ENCODE measurements around the gene PDRG1.
"Not testable (repeated sequence)": the region's sequence is repeated elsewhere in the genome, so short reads cannot be mapped to it uniquely, and the experiment has no call there.

The PDRG1 gene

DNA sequence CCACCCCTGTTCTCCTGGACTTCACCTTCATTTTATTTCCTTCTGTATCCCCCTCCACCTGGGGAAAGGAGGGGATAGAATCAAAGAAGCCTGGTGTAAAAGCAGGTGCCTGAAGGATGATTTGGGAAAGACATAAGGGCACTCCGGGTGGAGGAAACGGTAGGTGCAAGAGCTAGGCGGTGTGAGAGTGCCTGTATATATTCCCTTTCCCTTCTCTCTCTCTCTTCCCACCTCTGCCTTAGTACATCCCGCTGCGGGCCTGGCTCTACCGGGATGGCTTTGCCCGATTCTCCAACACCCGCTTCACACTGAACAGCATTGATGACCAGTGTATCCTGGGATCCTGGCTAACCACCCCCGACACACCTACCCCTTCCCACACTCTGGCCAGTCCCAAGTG, 26.2 kb downstream of the PDRG1 start:
- no peak for DNase-seq

DNA sequence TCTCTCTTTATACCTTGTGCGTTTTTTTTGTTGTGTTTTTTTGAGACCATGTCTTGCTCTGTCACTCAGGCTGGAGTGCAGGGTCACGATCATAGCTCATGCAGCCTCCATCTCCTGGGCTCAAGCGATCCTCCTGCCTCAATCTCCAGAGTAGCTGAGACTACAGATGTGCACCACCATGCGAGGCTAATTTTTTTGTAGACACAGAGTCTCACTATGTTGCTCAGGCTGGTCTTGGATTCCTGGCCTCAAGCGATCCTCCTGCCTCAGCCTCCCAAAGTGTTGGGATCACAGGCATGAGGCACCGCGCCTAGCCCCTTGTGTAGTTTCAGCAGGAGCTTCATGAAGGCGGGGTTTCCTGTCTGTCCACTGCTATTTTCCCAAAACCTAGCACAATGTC, 27.3 kb downstream of the PDRG1 start:
- DNase-seq, result no peak

DNA sequence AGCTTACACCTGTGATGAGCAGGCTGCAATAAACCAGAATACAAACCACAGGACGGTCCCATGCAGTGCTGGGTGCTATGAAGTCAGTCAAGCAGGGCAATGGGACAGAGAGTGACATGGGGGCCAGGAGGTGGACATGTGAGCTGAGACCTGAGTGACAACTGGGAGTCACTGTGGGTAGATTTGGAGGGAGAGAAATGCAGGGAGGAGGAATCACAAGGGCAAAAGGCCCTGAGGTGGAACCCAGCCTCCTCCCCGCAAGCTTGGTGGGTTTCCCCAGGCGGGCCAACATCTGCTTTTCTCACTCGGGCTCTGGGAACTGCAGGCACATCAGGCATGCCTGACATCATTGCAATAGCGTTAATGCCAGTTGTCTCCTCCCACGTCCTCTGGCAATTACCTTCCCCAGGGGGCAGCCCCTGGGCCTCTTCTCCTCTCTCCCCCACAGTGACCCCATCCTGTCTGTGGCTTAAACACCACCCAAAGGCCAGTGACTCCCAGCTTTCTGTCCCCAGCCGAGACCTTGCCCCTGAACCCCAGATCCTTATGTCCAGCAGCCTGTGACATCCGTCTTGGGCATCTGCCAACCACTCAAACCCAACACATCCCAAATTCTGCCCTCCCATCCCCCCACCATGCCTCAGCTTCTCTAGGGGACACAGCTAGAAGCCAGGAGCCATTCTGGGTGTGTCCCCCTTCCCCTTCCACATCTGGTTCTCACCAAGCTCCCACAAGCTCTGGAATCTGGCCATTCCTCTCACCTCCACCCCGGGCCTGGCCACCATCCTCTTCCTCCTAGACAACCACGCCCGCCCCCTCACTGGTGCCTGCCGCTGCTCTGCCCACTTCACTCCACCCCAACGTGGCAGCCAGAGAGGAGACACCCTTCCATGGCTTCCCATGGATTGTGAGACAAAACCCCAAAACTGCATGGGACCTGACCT, 28.2 kb downstream of the PDRG1 start:
- DNase-seq, result no peak

DNA sequence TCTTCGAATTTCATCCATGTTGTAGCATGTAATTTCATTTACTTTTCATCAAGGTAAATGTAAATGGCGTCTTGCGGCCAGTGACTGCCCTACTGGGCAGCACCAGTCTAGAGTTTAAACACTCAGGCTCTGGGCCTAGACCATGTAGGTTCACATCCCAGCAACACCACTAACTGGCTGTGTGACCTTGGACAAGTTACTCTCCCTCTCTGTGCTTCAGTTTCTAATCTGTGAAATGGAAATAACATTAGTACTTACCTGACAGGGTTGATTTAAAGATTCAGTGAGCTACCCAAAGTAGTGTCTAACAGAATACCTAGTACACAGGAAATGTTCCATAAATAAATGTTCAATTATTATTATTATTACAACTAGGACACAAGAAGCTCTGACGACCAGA, 29.3 kb downstream of the PDRG1 start:
- no peak for DNase-seq

DNA sequence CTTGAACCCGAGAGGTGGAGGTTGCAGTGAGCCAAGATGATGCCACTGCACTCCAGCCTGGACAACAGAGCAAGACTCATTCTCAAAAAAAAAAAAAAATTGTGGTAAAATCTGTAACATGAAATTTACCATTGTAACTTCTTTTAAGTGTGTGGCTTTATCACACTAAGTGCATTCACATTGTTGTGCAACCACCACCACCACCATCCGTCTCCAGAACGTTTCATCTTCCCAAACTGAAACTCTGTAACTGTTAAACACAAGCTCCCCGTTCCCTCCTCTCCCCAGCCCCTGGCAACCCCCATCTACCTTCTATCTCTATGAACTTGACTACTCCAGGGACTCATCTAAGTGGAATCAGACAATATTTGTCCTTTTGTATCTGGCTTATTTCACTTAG, 29.7 kb downstream of the PDRG1 start:
- DNase-seq, result no peak

DNA sequence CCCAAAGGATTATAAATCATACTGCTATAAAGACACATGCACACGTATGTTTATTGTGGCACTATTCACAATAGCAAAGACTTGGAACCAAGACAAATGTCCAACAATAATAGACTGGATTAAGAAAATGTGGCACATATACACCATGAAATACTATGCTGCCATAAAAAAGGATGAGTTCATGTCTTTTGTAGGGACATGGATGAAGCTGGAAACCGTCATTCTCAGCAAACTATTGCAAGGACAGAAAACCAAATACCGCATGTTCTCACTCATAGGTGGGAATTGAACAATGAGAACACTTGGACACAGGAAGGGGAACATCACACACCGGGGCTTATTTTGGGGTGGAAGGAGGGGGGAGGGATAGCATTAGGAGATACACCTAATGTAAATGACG, 30.4 kb downstream of the PDRG1 start:
- DNase-seq, result not testable (repeated sequence)

DNA sequence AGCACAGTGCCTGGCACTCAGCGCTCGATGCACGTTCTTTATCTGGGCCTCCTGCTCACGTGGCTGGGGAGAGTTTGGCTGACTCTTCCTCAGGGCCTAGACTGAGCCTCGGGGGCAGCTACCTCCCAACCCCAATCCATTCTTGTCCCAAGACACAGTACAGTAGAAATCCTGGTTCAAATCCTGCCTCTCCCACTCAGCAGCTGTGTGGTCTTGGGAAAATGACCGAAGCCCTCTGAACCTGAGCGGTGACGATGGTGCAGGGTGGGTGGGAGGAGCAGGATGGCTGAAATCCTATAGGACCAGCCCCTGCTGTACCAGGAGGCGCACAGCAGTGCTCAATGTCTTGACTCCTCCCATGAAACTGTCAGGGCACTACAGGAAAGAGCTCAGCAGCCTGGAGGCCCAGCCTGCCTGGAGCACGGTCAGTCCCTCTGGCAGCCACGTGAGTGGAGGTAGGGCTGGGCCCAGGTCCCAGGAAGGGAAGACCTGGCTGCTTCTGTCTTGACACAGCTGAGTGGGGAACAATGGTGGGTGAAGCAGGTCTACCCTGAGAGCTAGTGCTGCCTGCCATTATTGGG, 31.5 kb downstream of the PDRG1 start:
- DNase-seq, result no peak

DNA sequence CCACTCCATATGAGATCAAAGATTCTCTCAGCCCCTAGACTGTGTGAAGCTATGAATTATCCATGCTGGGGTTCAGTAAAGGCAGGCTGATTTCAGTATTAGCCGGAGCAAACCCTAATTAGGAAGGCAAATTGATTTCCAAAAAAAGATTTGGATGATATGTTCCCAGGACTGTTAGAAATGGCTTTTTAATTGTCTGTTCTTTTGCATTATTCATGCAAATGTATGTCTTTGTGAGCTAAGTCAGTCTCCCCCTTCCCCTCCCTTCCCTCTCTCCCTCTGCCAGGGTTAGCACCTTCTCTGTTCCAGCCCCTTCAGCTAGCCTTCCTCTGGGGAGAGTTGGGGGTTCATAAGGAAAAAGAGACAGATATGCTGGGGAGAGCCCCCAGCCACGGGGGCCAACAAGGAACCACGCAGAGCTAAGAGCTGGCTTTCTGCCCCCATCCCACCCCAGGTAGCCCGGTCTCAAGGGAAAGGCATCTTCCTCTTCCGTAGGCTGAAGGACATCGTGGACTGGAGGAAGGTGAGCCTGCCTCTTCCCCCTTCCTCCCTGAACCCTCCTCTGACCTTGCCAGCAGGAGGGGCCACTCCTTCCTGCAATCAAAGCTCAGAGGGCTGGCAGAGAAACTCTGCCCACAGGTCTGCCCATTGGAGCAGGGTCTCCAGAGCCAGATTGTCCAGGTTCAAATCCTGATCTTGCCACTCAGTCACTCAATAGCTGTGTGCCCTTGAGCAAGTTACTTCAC, 32.3 kb downstream of the PDRG1 start:
- no peak for DNase-seq

DNA sequence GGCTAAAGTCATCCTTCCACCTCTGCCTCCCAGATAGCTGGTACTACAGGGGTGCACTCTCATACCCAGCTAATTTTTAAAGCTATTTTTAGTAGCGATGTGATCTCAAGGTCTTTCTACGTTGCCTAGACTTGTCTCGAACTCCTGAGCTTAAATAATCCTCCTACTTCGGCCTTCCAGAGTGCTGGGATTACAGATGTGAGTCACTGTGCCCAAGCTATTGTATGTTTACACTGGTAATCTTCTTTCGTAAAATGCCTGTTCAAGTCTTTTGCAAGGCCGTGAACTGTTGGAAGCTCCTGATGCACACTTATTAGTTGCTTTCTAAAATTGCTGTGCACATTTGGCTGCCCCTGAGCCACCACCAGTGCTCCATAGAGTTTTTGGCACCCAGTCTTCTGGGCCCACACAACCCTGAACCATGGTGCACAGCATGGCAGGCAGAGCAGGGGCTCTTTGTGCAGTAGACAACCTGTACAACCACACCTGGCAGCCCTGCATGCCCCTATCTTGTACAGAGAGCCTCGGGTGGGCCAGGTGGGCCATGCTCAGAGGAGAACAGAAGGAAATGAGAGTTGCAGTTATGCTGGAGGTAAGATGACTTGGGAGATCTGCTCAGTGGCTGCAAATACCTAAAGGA, 33.3 kb downstream of the PDRG1 start:
- DNase-seq, result no peak

DNA sequence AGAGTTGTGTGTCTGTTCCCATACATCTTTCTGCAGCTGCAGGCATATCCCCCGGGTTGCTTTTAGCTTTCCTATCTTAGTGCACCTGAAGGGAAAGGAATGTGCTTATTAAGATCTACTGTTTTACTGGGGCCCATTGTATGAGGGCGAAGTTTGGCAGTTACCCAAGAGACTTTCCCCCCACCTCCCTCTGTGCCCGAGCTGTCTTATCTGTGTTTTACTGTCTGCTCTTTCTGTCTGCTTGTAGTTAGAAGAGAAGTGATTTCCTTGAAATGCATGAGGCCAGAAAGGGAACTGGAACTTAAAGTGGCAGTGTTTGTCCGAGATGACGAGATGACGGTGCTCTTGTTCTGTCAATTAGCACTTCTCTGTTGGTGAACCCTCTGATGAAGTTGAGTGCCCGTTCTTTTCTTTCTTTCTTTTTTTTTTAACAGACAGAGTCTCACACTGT, 33.9 kb downstream of the PDRG1 start:
- DNase-seq, result not testable (repeated sequence)

DNA sequence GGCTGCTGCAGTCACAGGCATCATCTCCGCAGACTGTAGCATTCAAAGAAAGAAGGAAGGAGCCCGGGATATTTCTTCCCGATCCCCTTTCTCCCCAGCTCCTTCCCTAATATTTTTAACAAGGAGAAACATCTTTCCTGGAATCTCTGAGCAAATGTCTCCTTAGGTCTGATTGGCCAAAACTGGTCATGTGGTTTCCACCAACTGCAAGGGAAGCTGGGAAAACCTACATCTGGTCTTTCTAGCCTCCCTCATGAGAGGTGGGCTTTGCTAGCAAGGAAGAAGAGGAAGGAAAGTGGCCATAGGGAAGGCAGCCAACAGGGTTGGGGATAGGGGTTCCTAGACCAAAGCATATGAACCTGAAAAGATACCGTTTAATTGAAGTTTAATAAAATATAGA, 35.1 kb downstream of the PDRG1 start:
- DNase-seq, result no peak

DNA sequence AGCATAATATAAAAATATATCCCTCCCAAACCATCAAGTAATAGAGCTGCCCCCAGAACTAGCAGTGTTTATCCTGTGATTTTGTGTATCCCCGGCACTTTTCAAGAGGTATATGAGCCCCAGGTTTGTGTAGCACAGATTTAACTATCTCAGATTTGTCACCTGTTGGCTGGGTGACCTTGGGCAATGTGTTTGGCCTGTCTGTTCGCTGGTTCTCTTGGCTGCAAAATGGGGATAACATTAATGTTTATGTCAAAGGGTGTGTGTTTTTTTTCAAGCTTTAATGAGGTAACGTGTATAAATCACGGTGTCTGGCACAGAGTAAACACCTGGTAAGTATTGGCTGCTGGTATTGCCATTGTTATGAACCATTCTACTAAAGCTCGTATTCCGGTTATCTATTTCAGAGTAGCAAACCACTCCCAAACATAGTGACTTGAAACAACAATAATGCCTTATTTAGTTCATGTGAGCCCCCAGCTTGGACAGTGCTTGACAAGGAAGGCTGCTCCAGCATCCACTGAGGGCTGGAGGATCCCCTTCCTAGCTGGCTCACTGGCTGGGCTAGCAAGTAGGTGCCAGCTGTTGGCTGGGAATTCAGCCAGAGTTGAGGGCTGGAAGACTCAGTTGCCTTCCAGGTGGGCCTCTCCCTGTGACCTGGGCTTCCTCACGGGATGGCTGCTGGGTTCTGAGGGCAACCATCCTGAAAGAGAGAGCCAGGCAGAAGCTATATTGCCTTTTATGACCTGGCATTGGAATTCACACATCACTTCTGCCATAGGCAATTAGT, 36.2 kb downstream of the PDRG1 start:
- no peak for DNase-seq

DNA sequence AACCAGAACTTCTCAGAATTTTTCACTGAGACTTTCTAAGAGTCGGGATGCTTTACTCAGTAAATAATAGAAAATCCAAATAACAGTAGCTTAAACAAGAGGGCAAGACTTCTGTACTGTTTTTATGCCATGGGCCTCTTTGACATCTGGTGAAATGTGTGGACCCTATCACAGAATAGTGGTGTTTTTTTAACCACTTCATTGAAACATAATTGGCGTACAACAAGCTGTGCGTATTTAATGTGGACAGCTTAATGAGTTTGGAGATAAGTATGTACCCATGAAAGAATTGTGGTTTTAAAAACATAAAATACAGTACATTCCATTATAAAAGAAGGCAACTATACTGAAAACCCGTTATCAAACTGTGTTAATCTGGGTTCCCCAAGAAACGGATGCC, 37.7 kb downstream of the PDRG1 start:
- DNase-seq, result no peak

DNA sequence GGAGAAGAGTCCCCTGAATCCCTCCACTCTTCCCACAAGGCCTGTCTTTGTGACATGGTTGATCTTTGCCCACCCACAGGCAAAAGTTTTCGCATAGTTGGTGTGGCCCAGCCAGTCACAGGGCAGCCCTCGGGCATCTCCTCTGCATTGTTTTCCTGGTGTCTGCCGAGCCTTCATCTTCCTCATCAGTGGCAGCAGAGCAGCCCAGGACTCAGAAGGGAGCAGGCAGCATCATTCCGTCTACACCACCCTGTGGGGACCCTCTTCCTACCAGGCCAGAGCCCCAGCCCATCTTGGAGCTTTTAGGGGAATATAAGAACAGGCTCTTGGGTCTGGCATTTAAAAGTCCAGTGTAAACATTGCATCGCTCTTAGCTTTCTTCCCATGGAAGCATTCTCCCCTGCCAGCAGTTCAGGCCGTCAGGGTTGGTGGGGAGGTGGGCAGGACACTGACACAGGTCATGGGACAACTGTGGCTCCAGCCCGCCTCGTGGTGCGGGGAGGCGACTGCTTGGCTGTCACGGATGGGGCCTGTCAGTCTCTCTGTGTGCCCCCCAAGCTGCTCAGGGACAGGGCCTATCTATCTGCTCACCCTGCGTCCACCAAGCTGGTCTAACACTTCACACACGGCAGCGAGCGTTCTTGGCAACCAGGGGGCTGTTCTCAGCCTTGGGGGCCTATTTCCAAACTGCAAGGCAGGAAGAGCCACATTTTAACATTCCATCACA, 38.3 kb downstream of the PDRG1 start:
- no peak for DNase-seq

DNA sequence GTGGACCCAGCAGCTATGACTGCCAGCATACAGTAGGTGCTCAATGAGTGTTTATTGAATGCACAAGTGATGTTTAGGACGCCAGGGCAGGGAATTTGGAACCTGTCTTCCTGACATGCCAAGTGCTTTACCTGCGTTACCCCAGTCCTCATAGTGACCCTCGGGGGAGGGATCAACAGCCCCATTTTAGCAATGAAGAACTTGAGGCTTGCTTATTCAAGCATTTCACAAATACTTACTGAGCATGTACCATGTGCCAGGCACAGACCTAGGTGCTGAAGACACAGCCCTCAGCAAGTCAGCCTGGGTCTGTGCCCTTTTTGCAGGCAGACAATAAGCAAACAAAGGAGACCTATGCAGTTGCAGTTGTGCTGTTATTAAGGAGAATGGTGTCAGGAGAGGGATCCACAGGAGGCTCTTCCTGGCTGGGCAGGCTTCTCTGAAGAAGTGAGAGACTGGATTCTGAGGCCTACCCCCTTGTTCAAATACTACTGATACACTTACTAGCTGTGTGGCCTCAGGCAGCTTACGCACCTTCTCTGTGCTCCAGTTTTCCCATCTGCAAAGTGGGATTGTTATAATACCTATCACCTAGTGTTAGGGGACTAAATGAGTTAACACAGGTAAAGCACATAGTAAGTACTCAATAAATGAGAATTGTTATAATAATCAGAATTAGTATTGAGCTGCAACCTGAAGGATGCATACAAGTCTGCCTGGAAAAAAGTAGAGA, 41.6 kb downstream of the PDRG1 start:
- no peak for DNase-seq

DNA sequence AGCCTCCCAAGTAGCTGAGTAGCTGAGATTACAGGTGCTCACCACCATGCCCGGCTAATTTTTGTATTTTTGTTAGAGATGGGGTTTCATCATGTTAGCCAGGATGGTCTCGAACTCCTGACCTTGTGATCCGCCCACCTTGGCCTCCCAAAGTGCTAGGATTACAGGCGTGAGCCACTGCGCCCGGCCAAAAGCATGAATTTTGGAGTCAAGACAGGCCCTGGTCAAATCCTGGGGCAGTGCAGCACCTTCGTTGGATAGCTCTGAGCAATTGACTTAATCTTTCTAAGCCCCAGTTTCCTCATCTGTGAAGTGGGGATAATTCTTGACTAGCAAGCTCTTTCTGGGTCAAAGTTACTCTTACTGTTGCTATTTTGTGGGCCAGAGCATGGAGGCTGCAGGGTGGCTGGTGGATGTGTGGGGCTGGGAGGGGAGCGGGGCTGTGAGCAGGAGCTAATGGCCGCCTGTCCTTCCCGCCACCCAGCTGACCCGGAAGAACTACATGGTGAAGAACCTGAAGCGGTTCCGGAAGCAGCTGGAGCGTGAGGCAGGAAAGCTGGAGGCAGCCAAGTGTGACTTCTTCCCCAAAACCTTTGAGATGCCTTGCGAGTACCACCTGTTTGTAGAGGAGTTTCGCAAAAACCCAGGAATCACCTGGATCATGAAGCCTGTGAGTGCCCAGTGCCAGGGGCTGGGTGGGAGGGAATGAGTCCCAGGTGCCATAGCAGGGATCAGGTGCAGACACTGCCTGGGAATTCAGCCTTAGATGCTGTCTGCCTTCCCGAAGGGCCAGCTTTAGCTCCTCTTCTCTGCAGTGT, 42.4 kb downstream of the PDRG1 start:
- no peak for DNase-seq

DNA sequence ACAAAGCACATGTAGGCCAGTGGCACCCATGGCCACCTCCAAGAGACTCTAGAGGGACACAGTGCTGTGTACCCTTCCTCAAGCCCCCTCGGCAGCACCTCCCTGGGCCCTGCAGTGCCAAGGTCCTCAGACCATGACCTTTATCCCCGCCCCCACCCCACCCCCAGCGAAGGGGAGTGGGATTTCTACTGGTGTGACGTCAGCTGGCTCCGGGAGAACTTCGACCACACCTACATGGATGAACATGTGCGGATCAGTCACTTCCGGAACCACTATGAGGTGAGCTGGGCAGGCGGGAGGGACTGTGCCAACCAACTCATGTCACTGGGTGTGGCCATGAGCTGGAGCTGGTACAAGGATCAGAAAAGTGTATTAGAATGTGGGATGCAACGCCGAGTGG, 43.4 kb downstream of the PDRG1 start:
- DNase-seq, result no peak

DNA sequence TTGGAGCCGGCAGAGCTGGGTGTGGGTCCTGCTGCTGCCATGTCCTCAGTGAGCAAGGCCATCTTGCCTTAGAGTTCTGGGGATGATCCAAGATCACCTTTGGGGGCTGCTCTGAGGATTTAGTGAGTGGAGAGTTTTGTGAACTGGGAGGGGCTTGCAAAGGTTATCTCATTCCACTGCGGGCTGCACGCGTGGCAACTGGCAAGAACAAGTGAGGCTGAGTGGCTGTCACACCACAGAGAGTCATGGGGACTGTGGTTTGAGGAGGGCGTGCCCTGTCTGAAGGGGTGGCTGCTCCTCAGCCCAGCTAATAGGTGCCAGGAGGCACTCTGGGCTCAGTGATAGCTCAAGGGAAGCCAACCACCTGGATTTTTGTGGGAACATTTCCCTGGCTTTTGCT, 43.8 kb downstream of the PDRG1 start:
- DNase-seq, result no peak

DNA sequence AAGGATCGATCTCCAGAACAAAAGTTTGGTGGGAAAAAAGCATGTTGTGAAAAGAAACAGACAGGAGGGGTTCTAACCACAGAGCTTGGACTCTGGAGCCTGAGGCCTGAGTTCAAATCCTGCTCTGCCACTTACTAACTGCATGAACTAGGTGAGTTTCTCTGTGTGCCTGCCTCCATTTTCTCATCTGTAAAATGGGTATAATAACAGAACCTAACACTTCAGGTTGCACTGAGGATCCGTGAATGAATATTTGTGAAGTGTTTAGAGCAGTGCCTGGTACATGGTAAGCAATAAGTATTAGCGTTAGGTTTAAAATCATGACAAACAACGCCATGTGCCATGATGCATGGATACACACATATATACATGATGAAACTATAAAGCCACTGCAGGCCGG, 44.8 kb downstream of the PDRG1 start:
- no peak for DNase-seq

DNA sequence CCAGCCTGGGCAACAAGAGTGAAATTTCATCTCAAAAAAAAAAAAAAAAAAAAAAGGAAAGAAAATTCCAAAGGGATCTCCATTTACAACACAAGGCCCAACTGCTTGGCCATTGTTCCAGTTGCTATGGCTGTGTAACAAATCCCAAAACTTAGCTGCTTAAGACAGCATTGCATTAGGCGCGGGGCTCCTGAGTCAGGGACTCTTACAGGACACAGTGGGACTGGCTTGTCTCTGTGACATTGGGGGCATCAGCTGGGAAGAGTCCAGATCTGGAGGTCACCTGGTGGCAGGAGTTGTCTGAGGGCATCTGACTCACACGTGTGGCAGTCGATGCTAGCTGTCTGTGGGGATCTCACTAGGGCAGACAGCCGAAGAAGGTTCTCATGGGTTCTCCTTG, 45.8 kb downstream of the PDRG1 start:
- no peak for DNase-seq

Measured in activated CD4-positive, alpha-beta T cell treated with anti-CD3 and anti-CD28 coated beads for 4 hours (primary cell).